ENCODE data around the gene BSG. TPM values are rescaled to one million over a fixed set of nuclear protein-coding genes. Genes with fewer than 3 reads are reported as not detected.

The BSG gene
- total and polyA plus RNA-seq, 2 of the 4 experiments (the other 2 are of a cell fraction), result 130 to 698 TPM

- ATAC-seq (ENCODE audit: low read depth) (peak; percentile 63), DNase-seq (peak; percentile 35)
- peak overlapping the region; percentile 84 for H2AK5ac ChIP-seq (ENCODE audit: low read depth, low read length)
- H2BK5ac ChIP-seq (ENCODE audit: low read depth, low read length, poor library complexity, severe bottlenecking), result no peak overlapping the region
- in situ Hi-C loops (cut with MboI; ENCODE audit: low sequenced_read_pairs), result no loop called here
- CTCF ChIA-PET, result interaction anchor here (0.5 kb wide), 1 partner anchor 295 kb away, joined by 3 read pairs; no protein-coding TSS in a partner anchor
- H4K8ac ChIP-seq (ENCODE audit: low read depth in 2 of 2, low read length in 2 of 2), result peak overlapping the region; percentile 68 to 90; a peak in 3 of 4 replicates
- peak overlapping the region; percentile 95 for H2AFZ ChIP-seq (replicated peaks; ENCODE audit: low read length, poor library complexity)
- 3% methylated on average over 34 of the region's 35 CpGs; no CpG with 5 or more reads in 1 of the 2 experiments for WGBS, 2 experiments (ENCODE audit: extremely low coverage in 2 of 2, insufficient read length in 1 of 2)
- H3K9me1 ChIP-seq (ENCODE audit: insufficient read depth, low read length), result no peaks in the 10 kb centered on the region; the same call in 1 of the 2 replicates
- no peak for TF ChIP-seq RCOR1 (IDR thresholded peaks at IDR 0.05; ENCODE audit: insufficient replicate concordance, low read length)
- no peak for TF ChIP-seq ELK1 (IDR thresholded peaks at IDR 0.05; ENCODE audit: borderline replicate concordance, low read depth, low read length)
- peak; percentile 61; the same call in 1 of the 2 replicates for TF ChIP-seq MXI1 (IDR thresholded peaks at IDR 0.05; ENCODE audit: borderline replicate concordance, low read depth, low read length)
- no peak for TF ChIP-seq RAD21 (IDR thresholded peaks at IDR 0.05; ENCODE audit: low read length)
- peak overlapping the region; percentile 89 for H3K4ac ChIP-seq (ENCODE audit: low read depth, low read length)
- H3K9ac ChIP-seq (ENCODE audit: low read depth, low read length), result peak overlapping the region; percentile 63
- peaks cover 9% of the 10 kb centered on the region for H3K4me1 ChIP-seq (ENCODE audit: control insufficient read depth, insufficient read depth, low read length)
- no peak overlapping the region for H2BK120ac ChIP-seq (ENCODE audit: low read depth, low read length)
- H4K91ac ChIP-seq (ENCODE audit: insufficient read depth, low read depth, low read length), result peak overlapping the region; percentile 75; the same call in 1 of the 2 replicates
- H3K56ac ChIP-seq (ENCODE audit: extremely low read depth, insufficient read depth, low read length), result no peak overlapping the region
- H3K18ac ChIP-seq (ENCODE audit: low read depth, low read length), result no peak overlapping the region
- H3K79me1 ChIP-seq (ENCODE audit: low read depth in 1 of 2, low read length in 2 of 2), result peaks cover 7 to 34% of the 10 kb centered on the region in 2 experiments
- intact Hi-C loops (cut with micrococcal nuclease), result loop anchor here (2.0 kb wide), 3 partner anchors 22 to 44 kb away; partner anchors contain the start of genes HCN2 and RNF126
- POLR2A ChIA-PET (ENCODE audit: unreplicated experiment), result no interaction called here
- peak overlapping the region; percentile 75; the same call in 1 of the 2 replicates for H3K23ac ChIP-seq (ENCODE audit: low read depth, low read length)
- peak overlapping the region; percentile 87 for H3K4me2 ChIP-seq (ENCODE audit: low read depth, low read length)
- H4K5ac ChIP-seq (ENCODE audit: low read depth, low read length), result no peak overlapping the region
- H2AK9ac ChIP-seq (replicated peaks; ENCODE audit: low read depth, low read length, poor library complexity), result peak overlapping the region; percentile 99
- no TSS peak for BruUV-seq (replicated peaks)
- no peak overlapping the region for H2BK15ac ChIP-seq (ENCODE audit: low read depth, low read length)
- H3K36me3 ChIP-seq (ENCODE audit: control insufficient read depth, insufficient read depth, low read length), result peaks cover 11% of the 10 kb centered on the region; the same call in 1 of the 2 replicates
- H2BK20ac ChIP-seq (ENCODE audit: low read depth, low read length), result no peak overlapping the region
- peak overlapping the region; percentile 58 for H3K4me3 ChIP-seq (ENCODE audit: insufficient read depth, low read depth, low read length)
- peak overlapping the region; percentile 90 for H3K14ac ChIP-seq (replicated peaks; ENCODE audit: low read depth, low read length)
- peaks cover 3% of the 10 kb centered on the region; the same call in 1 of the 2 replicates for H4K20me1 ChIP-seq (ENCODE audit: insufficient read depth, low read length)
- no peaks in the 10 kb centered on the region for H3K27me3 ChIP-seq (ENCODE audit: control insufficient read depth, insufficient read depth, low read length)
- H3K9me3 ChIP-seq (ENCODE audit: control insufficient read depth, insufficient read depth, low read length), result no peaks in the 10 kb centered on the region
- dilution Hi-C loops (cut with HindIII; ENCODE audit: low sequenced_read_pairs, unreplicated experiment), result no loop called here
- H3K27ac ChIP-seq (ENCODE audit: insufficient read depth, low read length), result peak overlapping the region; percentile 42; the same call in 1 of the 2 replicates
Measured at GRCh38 chr19:632579-633067, 60.2 kb downstream of the BSG start.

Other genes starting within 250 kb of the BSG start
- gene MIER2, start 227.8 kb upstream of the BSG start, total RNA-seq (2012; rRNA removed), result 11.4 and 28.0 TPM in 2 replicates
- 28.4 and 32.3 TPM in 2 replicates for gene MIER2, start 227.8 kb upstream of the BSG start, polyA plus RNA-seq (2012; rRNA removed)
- under 0.01 TPM in 2 replicates for gene C2CD4C, start 163.4 kb upstream of the BSG start, total RNA-seq (2012; rRNA removed)
- gene C2CD4C, start 163.4 kb upstream of the BSG start, polyA plus RNA-seq (2012; rRNA removed), result 0.07 and 0.09 TPM in 2 replicates
- gene SHC2, start 111.6 kb upstream of the BSG start, total RNA-seq (2012; rRNA removed), result under 0.01 TPM in 1 of 2 replicates, not detected in the other
- gene SHC2, start 111.6 kb upstream of the BSG start, polyA plus RNA-seq (2012; rRNA removed), result 0.68 and 0.72 TPM in 2 replicates
- gene MADCAM1, start 76.1 kb upstream of the BSG start, total RNA-seq (2012; rRNA removed), result not detected in 2 replicates
- 0.24 and 0.26 TPM in 2 replicates for gene MADCAM1, start 76.1 kb upstream of the BSG start, polyA plus RNA-seq (2012; rRNA removed)
- gene TPGS1, start 65.1 kb upstream of the BSG start, total RNA-seq (2012; rRNA removed), result 2.7 and 4.2 TPM in 2 replicates
- gene TPGS1, start 65.1 kb upstream of the BSG start, polyA plus RNA-seq (2012; rRNA removed), result 6.3 and 13.9 TPM in 2 replicates
- gene CDC34, start 40.8 kb upstream of the BSG start, total RNA-seq (2012; rRNA removed), result 35.7 and 39.2 TPM in 2 replicates
- 68.9 and 80.8 TPM in 2 replicates for gene CDC34, start 40.8 kb upstream of the BSG start, polyA plus RNA-seq (2012; rRNA removed)
- gene GZMM, start 28.5 kb upstream of the BSG start, total RNA-seq (2012; rRNA removed), result not detected in 2 replicates
- gene GZMM, start 28.5 kb upstream of the BSG start, polyA plus RNA-seq (2012; rRNA removed), result 0.11 and 0.24 TPM in 2 replicates
- gene HCN2, start 17.3 kb downstream of the BSG start, total RNA-seq (2012; rRNA removed), result 0.56 and 0.72 TPM in 2 replicates
- gene HCN2, start 17.3 kb downstream of the BSG start, polyA plus RNA-seq (2012; rRNA removed), result 2.0 and 2.6 TPM in 2 replicates
- gene POLRMT, start 60.9 kb downstream of the BSG start, total RNA-seq (2012; rRNA removed), result 9.9 and 10.3 TPM in 2 replicates
- gene POLRMT, start 60.9 kb downstream of the BSG start, polyA plus RNA-seq (2012; rRNA removed), result 29.6 and 44.6 TPM in 2 replicates
- not detected in 2 replicates for gene FGF22, start 67.3 kb downstream of the BSG start, total RNA-seq (2012; rRNA removed)
- gene FGF22, start 67.3 kb downstream of the BSG start, polyA plus RNA-seq (2012; rRNA removed), result 0.14 and 0.24 TPM in 2 replicates
- gene RNF126, start 90.6 kb downstream of the BSG start, total RNA-seq (2012; rRNA removed), result 7.0 and 8.6 TPM in 2 replicates
- 25.8 and 27.4 TPM in 2 replicates for gene RNF126, start 90.6 kb downstream of the BSG start, polyA plus RNA-seq (2012; rRNA removed)
- 32.3 and 39.4 TPM in 2 replicates for gene FSTL3, start 103.8 kb downstream of the BSG start, total RNA-seq (2012; rRNA removed)
- gene FSTL3, start 103.8 kb downstream of the BSG start, polyA plus RNA-seq (2012; rRNA removed), result 76.9 and 107 TPM in 2 replicates
- not detected in 2 replicates for gene PRSS57, start 122.9 kb downstream of the BSG start, total RNA-seq (2012; rRNA removed)
- gene PRSS57, start 122.9 kb downstream of the BSG start, polyA plus RNA-seq (2012; rRNA removed), result not detected in 2 replicates
- 2.2 TPM in 2 replicates for gene PALM, start 136.3 kb downstream of the BSG start, total RNA-seq (2012; rRNA removed)
- 7.4 and 8.3 TPM in 2 replicates for gene PALM, start 136.3 kb downstream of the BSG start, polyA plus RNA-seq (2012; rRNA removed)
- not detected in 2 replicates for gene MISP, start 178.5 kb downstream of the BSG start, total RNA-seq (2012; rRNA removed)
- gene MISP, start 178.5 kb downstream of the BSG start, polyA plus RNA-seq (2012; rRNA removed), result 0.03 TPM in 1 of 2 replicates, not detected in the other
- 95.5 and 146 TPM in 2 replicates for gene PTBP1, start 224.9 kb downstream of the BSG start, total RNA-seq (2012; rRNA removed)
- gene PTBP1, start 224.9 kb downstream of the BSG start, polyA plus RNA-seq (2012; rRNA removed), result 269 and 483 TPM in 2 replicates
- gene PLPPR3, start 249.4 kb downstream of the BSG start, total RNA-seq (2012; rRNA removed), result 0.36 and 0.56 TPM in 2 replicates
- gene PLPPR3, start 249.4 kb downstream of the BSG start, polyA plus RNA-seq (2012; rRNA removed), result 1.2 and 2.0 TPM in 2 replicates